ENCODE data around the gene CTSL. TPM values are rescaled to one million over a fixed set of nuclear protein-coding genes. Genes with fewer than 3 reads are reported as not detected.

CTSL gene
- total RNA-seq, 2 donors from 2014 or later = 94.5 to 274 TPM

- DNase-seq (ENCODE audit: low spot score) = no peak
- H3K9me3 ChIP-seq = no peaks in the 10 kb centered on the region
- H3K4me1 ChIP-seq (ENCODE audit: control insufficient read depth in 1 of 2, low read depth in 2 of 2) = no peaks in the 10 kb centered on the region
- H3K27me3 ChIP-seq (replicated peaks; ENCODE audit: insufficient read depth) = no peaks in the 10 kb centered on the region
- H3K36me3 ChIP-seq = no peaks in the 10 kb centered on the region
- H3K4me3 ChIP-seq = no peak overlapping the region
- TF ChIP-seq CTCF (IDR thresholded peaks at IDR 0.05) = no peak
- H3K27ac ChIP-seq = no peak overlapping the region
- no peak for ATAC-seq (ENCODE audit: insufficient number of reproducible peaks, low FRiP score, low read depth)
These were observed 23.9 kb upstream of the CTSL start for GRCh38 chr9:87701931-87702421.

- no peaks in the 10 kb centered on the region for H3K36me3 ChIP-seq
- no peak for TF ChIP-seq CTCF (IDR thresholded peaks at IDR 0.05)
- DNase-seq (ENCODE audit: low spot score) (no peak), ATAC-seq (ENCODE audit: insufficient number of reproducible peaks, low FRiP score, low read depth) (no peak)
- no peak overlapping the region for H3K4me3 ChIP-seq
- no peaks in the 10 kb centered on the region for H3K4me1 ChIP-seq (ENCODE audit: control insufficient read depth in 1 of 2, low read depth in 2 of 2)
- H3K27me3 ChIP-seq (replicated peaks; ENCODE audit: insufficient read depth) = no peaks in the 10 kb centered on the region
- no peak overlapping the region for H3K27ac ChIP-seq
- H3K9me3 ChIP-seq = no peaks in the 10 kb centered on the region
These were observed 23.0 kb upstream of the CTSL start for GRCh38 chr9:87702921-87703320.

- no peaks in the 10 kb centered on the region for H3K4me1 ChIP-seq (ENCODE audit: control insufficient read depth in 1 of 2, low read depth in 2 of 2)
- no peak overlapping the region for H3K4me3 ChIP-seq
- ATAC-seq (ENCODE audit: insufficient number of reproducible peaks, low FRiP score, low read depth) (no peak), DNase-seq (ENCODE audit: low spot score) (no peak)
- no peak overlapping the region for H3K27ac ChIP-seq
- H3K9me3 ChIP-seq = no peaks in the 10 kb centered on the region
- H3K27me3 ChIP-seq (replicated peaks; ENCODE audit: insufficient read depth) = no peaks in the 10 kb centered on the region
- TF ChIP-seq CTCF (IDR thresholded peaks at IDR 0.05) = no peak
- H3K36me3 ChIP-seq = no peaks in the 10 kb centered on the region
These were observed 22.2 kb upstream of the CTSL start for GRCh38 chr9:87703636-87704276.

- Histone ChIP-seq H3K27ac (no peak overlapping the region), H3K4me3 (no peak overlapping the region), H3K4me1 (ENCODE audit: control insufficient read depth in 1 of 2, low read depth in 2 of 2) (no peaks in the 10 kb centered on the region), H3K9me3 (no peaks in the 10 kb centered on the region), H3K27me3 (replicated peaks; ENCODE audit: insufficient read depth) (no peaks in the 10 kb centered on the region), H3K36me3 (no peaks in the 10 kb centered on the region)
- DNase-seq (ENCODE audit: low spot score) (no peak), ATAC-seq (ENCODE audit: insufficient number of reproducible peaks, low FRiP score, low read depth) (no peak)
- TF ChIP-seq CTCF (IDR thresholded peaks at IDR 0.05) = no peak
These were observed 21.6 kb upstream of the CTSL start for GRCh38 chr9:87704342-87704741.

- Histone ChIP-seq H3K27ac (no peak overlapping the region), H3K4me1 (ENCODE audit: control insufficient read depth in 1 of 2, low read depth in 2 of 2) (no peaks in the 10 kb centered on the region), H3K9me3 (no peaks in the 10 kb centered on the region), H3K36me3 (no peaks in the 10 kb centered on the region), H3K27me3 (replicated peaks; ENCODE audit: insufficient read depth) (no peaks in the 10 kb centered on the region), H3K4me3 (no peak overlapping the region)
- no peak for ATAC-seq (ENCODE audit: insufficient number of reproducible peaks, low FRiP score, low read depth)
- DNase-seq (ENCODE audit: low spot score) = no peak
- TF ChIP-seq CTCF (IDR thresholded peaks at IDR 0.05) = no peak
These were observed 19.7 kb upstream of the CTSL start for GRCh38 chr9:87706066-87706739.

Data from thoracic aorta (tissue), 2 donors.